K562 (cell line): ENCODE results near the gene NACC1. TPM values are rescaled to one million over a fixed set of nuclear protein-coding genes. Genes with fewer than 3 reads are reported as not detected.

ENCODE experiments used
- ARID4B ChIP-seq: sonication (generic); formaldehyde crosslinking; IDR thresholded peaks from 2 replicates; pipeline ENCODE4 v1.8.0; 2022; ENCODE audit warnings: mild to moderate bottlenecking, missing genetic modification reagents
- CCNT2 ChIP-seq: IDR thresholded peaks from 2 replicates; pipeline ENCODE4 v1.6.1; 2011; ENCODE audit warnings: borderline replicate concordance, low read depth, mild to moderate bottlenecking, moderate library complexity, mixed read lengths, low read length; ENCODE audit not compliant: insufficient read length; ENCODE audit errors: extremely low read depth
- COPS2 ChIP-seq: fragments of 450-650 bp; conservative IDR thresholded peaks from 2 replicates; pipeline ENCODE4 v1.6.1; 2016; ENCODE audit warnings: mild to moderate bottlenecking, moderate library complexity
- CTCFL ChIP-seq: IDR thresholded peaks from 2 replicates; pipeline ENCODE4 v1.6.1; 2011; ENCODE audit warnings: borderline replicate concordance, low read depth, mild to moderate bottlenecking, moderate library complexity, low read length; ENCODE audit not compliant: insufficient read depth, poor library complexity, severe bottlenecking
- E2F1 ChIP-seq: sonication (generic); formaldehyde crosslinking; IDR thresholded peaks from 2 replicates; pipeline ENCODE4 v1.8.1; 2023; ENCODE audit warnings: mild to moderate bottlenecking, missing genetic modification reagents, moderate library complexity
- GABPB2 ChIP-seq: fragments of 250-450 bp; sonication (Bioruptor Pico); conservative IDR thresholded peaks from 2 replicates; pipeline ENCODE4 v1.5.1; 2021; ENCODE audit warnings: mild to moderate bottlenecking
- KDM5B ChIP-seq: fragments of 200-600 bp; sonication (generic); IDR thresholded peaks from 2 replicates; pipeline ENCODE4 v1.6.1; 2012; ENCODE audit warnings: low read depth, mild to moderate bottlenecking, moderate library complexity, low read length, control low read depth, inconsistent platforms; ENCODE audit not compliant: insufficient replicate concordance
- MEIS2 ChIP-seq: fragments of 450-650 bp; IDR thresholded peaks from 2 replicates; pipeline ENCODE4 v1.6.1; 2014; ENCODE audit warnings: mild to moderate bottlenecking; ENCODE audit not compliant: partially characterized antibody
- POLR2H ChIP-seq: IDR thresholded peaks from 2 replicates; pipeline ENCODE4 v1.6.1; 2016; ENCODE audit warnings: missing genetic modification characterization, low read depth, mild to moderate bottlenecking, control low read depth, missing compliant biosample characterization, moderate library complexity
- SMAD1 ChIP-seq: fragments of 150-350 bp; IDR thresholded peaks from 2 replicates; pipeline ENCODE4 v1.6.1; 2014; ENCODE audit warnings: low read length, low read depth; ENCODE audit not compliant: partially characterized antibody
- SRF ChIP-seq, 2 experiments: fragments of 250-450, 450-650 bp in 1 of 2; sonication (Bioruptor Pico) in 1 of 2; sonication (generic) in 1 of 2; formaldehyde crosslinking; IDR thresholded peaks; 2 replicates each; pipeline versions ENCODE4 v1.5.0 to v1.5.1; 2020 to 2022; ENCODE audit warnings: mild to moderate bottlenecking in 1 of 2, missing genetic modification reagents in 1 of 2
- TCFL5 ChIP-seq: fragments of 250-450 bp; sonication (Bioruptor Pico); conservative IDR thresholded peaks from 2 replicates; pipeline ENCODE4 v1.6.1; 2021; ENCODE audit warnings: mild to moderate bottlenecking, moderate library complexity, matching md5 sums
- TRIM28 ChIP-seq: fragments of 450-650 bp; IDR thresholded peaks from 2 replicates; pipeline ENCODE4 v1.6.1; 2017
- YBX1 ChIP-seq: fragments of 450-650 bp; IDR thresholded peaks from 2 replicates; pipeline ENCODE4 v1.7.1; 2016; ENCODE audit warnings: mild to moderate bottlenecking
- ZC3H11A ChIP-seq: IDR thresholded peaks from 2 replicates; pipeline ENCODE4 v1.6.1; 2012; ENCODE audit warnings: low read depth, low read length, improper control_type of control experiment
- ZNF134 ChIP-seq: fragments of 250-450 bp; sonication (Bioruptor Pico); conservative IDR thresholded peaks from 2 replicates; pipeline ENCODE4 v1.4.0; 2020
- ZNF143 ChIP-seq: sonication (generic); formaldehyde crosslinking; IDR thresholded peaks from 2 replicates; pipeline ENCODE4 v1.9.0; 2022; ENCODE audit warnings: mild to moderate bottlenecking, missing genetic modification reagents
- ZNF212 ChIP-seq: fragments of 450-650 bp; formaldehyde crosslinking; IDR thresholded peaks from 2 replicates; pipeline ENCODE4 v1.4.0; 2020; ENCODE audit warnings: mild to moderate bottlenecking
- ZNF511 ChIP-seq: sonication (generic); formaldehyde crosslinking; IDR thresholded peaks from 2 replicates; pipeline ENCODE4 v1.8.0; 2022; ENCODE audit warnings: mild to moderate bottlenecking, missing genetic modification reagents
- polyA plus RNA-seq, 8 experiments: library from polyadenylated mRNA; depleted of rRNA in 4 of 8; stranded (reverse) in 5 of 8; unstranded in 3 of 8; fragments of >200 nt; fragmentation: Nextera tagmentation in 2 of 8; fragmentation: Illumina TruSeq in 1 of 8; extraction: Ambion mirVana in 2 of 8; extraction: Trizol in 1 of 8; gene quantifications; 2 replicates each; pipeline versions ENCODE4 v1.2.1 to v1.2.3, GENCODE V29; 2011 to 2014; ENCODE audit warnings: inconsistent platforms in 1 of 8, missing spikeins in 1 of 8
- total RNA-seq, 7 experiments: library from RNA; depleted of rRNA in 6 of 7; stranded (reverse); fragments of >200 nt in 6 of 7; fragmentation: Illumina TruSeq in 2 of 7; extraction: Trizol in 2 of 7; gene quantifications; 2 replicates each; pipeline versions ENCODE4 v1.2.1 to v1.2.3, GENCODE V29; 2011 to 2021; ENCODE audit warnings: low replicate concordance in 1 of 7

NACC1 gene
- total and polyA plus RNA-seq, 9 of the 15 experiments (the other 6 are each of a cell fraction or from before 2014, with no cell fraction given) = 0.04 to 96.6 (median 25.8) TPM

GRCh38 chr19:13069415-13070359, 48.4 kb upstream of the NACC1 start (continued):
- TF ChIP-seq MEIS2 (peak; percentile 64), SMAD1 (peak; percentile 91), ZNF134 (peak; percentile 33; the same call in 1 of the 2 replicates), YBX1 (no peak), E2F1 (CRISPR knock-in tag) (0 out of 2 replicates have a peak, but pooled peaks have one; percentile 37), CTCFL (no peak), ZNF212 (CRISPR knock-in tag) (no peak), CCNT2 (peak; percentile 100), COPS2 (no peak), GABPB2 (CRISPR knock-in tag) (no peak), ARID4B (CRISPR knock-in tag) (no peak), ZNF511 (CRISPR knock-in tag) (no peak), KDM5B (no peak), ZC3H11A (no peak), TRIM28 (no peak; the same call in 1 of the 2 replicates), ZNF143 (CRISPR knock-in tag) (no peak), TCFL5 (CRISPR knock-in tag) (no peak), SRF (CRISPR knock-in tag; IDR thresholded peaks at IDR 0.05) (no peak; a peak in 1 of 4 replicates), POLR2H (tag) (no peak)
